ENCODE measurements around the gene RAB40A.
A peak's percentile ranks its signal among the peaks of the same experiment; 100 is the strongest.

The RAB40A gene

GRCh38 chrX:103460001-103460755 lies 59.1 kb downstream of the RAB40A start:
- peak; percentile 3 for DNase-seq

- no peak for DNase-seq
Observed at GRCh38 chrX:103453655-103454054, 65.6 kb downstream of the RAB40A start.
